ENCODE results near the gene TAC3. TPM values are rescaled to one million over a fixed set of nuclear protein-coding genes. Genes with fewer than 3 reads are reported as not detected.
"Not testable (repeated sequence)": the region's sequence is repeated elsewhere in the genome, so short reads cannot be mapped to it uniquely, and the experiment has no call there.

TAC3 gene
- total RNA-seq, 1 donor from 2014 or later, result not detected

DNA sequence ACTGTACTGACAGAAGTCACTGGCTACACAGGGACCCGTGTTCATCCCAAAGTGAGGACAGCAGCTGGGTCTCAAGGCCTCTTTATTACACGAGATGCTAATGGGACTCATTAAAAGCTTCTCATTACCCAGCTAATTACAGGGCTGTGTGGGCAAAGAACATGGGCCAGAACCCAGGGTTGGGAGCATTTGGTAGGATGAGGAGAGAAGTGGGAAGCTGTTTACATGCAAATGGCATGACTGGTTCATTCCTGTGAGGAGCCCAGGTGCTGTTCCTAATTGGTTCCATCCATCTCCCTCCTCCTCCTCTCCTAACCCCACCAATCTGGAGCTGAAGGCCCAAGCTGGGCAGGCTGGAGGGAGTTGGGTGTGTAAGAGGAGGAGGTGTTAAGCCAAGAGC, 8.9 kb upstream of the TAC3 start:
- intact Hi-C loops (cut with DNase I), result no loop called here
- H3K36me3 ChIP-seq, result no peaks in the 10 kb centered on the region
- no peak overlapping the region for H3K4me3 ChIP-seq
- no peaks in the 10 kb centered on the region for H3K9me3 ChIP-seq
- H3K4me1 ChIP-seq, result no peaks in the 10 kb centered on the region
- TF ChIP-seq, protein P1, sequence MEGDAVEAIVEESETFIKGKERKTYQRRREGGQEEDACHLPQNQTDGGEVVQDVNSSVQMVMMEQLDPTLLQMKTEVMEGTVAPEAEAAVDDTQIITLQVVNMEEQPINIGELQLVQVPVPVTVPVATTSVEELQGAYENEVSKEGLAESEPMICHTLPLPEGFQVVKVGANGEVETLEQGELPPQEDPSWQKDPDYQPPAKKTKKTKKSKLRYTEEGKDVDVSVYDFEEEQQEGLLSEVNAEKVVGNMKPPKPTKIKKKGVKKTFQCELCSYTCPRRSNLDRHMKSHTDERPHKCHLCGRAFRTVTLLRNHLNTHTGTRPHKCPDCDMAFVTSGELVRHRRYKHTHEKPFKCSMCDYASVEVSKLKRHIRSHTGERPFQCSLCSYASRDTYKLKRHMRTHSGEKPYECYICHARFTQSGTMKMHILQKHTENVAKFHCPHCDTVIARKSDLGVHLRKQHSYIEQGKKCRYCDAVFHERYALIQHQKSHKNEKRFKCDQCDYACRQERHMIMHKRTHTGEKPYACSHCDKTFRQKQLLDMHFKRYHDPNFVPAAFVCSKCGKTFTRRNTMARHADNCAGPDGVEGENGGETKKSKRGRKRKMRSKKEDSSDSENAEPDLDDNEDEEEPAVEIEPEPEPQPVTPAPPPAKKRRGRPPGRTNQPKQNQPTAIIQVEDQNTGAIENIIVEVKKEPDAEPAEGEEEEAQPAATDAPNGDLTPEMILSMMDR (IDR thresholded peaks at IDR 0.05), result no peak
- H3K27me3 ChIP-seq, result no peaks in the 10 kb centered on the region
- no peak overlapping the region for H3K27ac ChIP-seq
- no peak for DNase-seq (ENCODE audit: low spot score in 2 of 2)

DNA sequence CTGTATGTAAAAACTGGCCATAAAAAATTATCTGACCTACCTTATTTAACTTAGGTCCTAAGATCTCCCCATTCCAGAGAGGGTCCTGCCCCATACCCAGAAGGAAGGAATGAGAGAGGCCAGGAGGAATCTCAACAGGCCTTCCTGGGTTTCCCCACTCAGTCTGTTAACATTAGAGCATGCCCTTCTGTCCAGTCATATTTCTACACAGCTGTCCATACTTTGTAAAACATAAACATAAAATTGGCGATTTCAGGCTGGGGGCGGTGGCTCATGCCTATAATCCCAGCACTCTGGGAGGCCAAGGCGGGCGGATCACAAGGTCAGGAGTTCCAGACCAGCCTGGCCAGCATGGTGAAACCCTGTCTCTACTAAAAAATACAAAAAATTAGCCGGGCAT, 6.0 kb upstream of the TAC3 start:
- H3K9me3 ChIP-seq; DNase-seq (ENCODE audit: low spot score in 2 of 2); intact Hi-C loops (cut with DNase I); H3K27me3 ChIP-seq; H3K27ac ChIP-seq; H3K36me3 ChIP-seq; H3K4me3 ChIP-seq; H3K4me1 ChIP-seq: not testable (repeated sequence)

DNA sequence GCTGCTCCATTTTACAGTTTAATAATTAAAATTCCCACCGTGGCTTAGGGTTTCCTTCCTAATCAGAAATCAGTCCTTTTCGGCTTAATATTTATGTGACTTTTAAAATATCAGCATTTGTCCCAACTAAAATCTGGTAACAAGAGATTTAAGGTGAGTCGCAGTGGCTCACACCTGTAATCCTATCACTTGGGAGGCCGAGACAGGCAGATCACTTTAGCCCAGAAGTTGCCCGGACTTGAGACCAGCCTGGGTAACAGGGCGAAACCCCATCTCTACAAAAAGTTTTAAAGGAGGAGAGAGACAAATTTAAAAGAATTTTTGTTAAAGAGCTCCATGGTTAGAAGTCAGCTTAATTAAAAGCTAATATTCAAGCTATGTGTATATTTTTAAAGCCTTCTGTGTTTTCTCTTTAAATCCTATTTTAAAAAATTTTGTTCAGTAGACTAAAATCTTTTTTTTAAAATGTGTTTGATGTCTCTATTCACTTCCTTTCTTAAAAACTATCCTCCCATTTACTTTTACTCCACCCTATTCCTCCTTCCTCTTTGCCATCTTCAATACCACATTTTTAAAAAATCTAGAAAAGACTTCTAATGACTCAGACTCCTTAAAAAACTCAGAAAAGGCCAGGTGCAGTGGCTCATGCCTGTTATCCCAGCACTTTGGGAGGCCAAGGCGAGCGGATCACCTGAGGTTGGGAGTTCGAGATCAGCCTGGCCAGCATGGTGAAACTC, 3.8 kb upstream of the TAC3 start:
- intact Hi-C loops (cut with DNase I), result no loop called here
- TF ChIP-seq, protein P1 (IDR thresholded peaks at IDR 0.05), result no peak
- Histone ChIP-seq H3K27ac (no peak overlapping the region), H3K4me3 (no peak overlapping the region), H3K27me3 (no peaks in the 10 kb centered on the region), H3K9me3 (no peaks in the 10 kb centered on the region), H3K4me1 (no peaks in the 10 kb centered on the region), H3K36me3 (no peaks in the 10 kb centered on the region)
- DNase-seq (ENCODE audit: low spot score in 2 of 2), result no peak

GRCh38 chr12:57018906-57019305, 2.6 kb upstream of the TAC3 start:
- intact Hi-C loops (cut with DNase I), result no loop called here
- Histone ChIP-seq H3K4me1 (no peaks in the 10 kb centered on the region), H3K27me3 (peaks cover 4% of the 10 kb centered on the region), H3K36me3 (no peaks in the 10 kb centered on the region), H3K4me3 (no peak overlapping the region), H3K9me3 (no peaks in the 10 kb centered on the region), H3K27ac (no peak overlapping the region)
- DNase-seq (ENCODE audit: low spot score in 2 of 2), result no peak
- TF ChIP-seq, protein P1 (IDR thresholded peaks at IDR 0.05), result no peak

DNA sequence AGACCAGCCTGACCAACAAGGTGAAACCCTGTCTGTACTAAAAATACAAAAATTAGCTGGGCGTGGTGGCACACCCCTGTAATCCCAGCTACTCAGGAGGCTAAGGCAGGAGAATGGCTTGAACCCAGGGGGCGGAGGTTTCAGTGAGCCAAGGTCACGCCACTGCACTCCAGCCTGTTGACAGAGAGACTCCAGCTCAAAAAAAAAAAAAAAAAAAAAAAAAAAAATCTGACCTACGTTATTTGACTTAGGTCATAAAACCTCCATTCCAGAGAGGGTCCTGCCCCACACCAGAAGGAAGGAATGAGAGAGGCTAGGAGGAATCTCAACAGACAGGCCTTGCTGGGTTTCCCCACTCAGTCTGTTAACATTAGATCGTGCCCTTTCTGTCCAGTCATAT, 2.0 kb upstream of the TAC3 start:
- H3K36me3 ChIP-seq; DNase-seq (ENCODE audit: low spot score in 2 of 2); H3K27me3 ChIP-seq; H3K4me1 ChIP-seq; H3K27ac ChIP-seq; H3K4me3 ChIP-seq; H3K9me3 ChIP-seq; intact Hi-C loops (cut with DNase I): not testable (repeated sequence)

DNA sequence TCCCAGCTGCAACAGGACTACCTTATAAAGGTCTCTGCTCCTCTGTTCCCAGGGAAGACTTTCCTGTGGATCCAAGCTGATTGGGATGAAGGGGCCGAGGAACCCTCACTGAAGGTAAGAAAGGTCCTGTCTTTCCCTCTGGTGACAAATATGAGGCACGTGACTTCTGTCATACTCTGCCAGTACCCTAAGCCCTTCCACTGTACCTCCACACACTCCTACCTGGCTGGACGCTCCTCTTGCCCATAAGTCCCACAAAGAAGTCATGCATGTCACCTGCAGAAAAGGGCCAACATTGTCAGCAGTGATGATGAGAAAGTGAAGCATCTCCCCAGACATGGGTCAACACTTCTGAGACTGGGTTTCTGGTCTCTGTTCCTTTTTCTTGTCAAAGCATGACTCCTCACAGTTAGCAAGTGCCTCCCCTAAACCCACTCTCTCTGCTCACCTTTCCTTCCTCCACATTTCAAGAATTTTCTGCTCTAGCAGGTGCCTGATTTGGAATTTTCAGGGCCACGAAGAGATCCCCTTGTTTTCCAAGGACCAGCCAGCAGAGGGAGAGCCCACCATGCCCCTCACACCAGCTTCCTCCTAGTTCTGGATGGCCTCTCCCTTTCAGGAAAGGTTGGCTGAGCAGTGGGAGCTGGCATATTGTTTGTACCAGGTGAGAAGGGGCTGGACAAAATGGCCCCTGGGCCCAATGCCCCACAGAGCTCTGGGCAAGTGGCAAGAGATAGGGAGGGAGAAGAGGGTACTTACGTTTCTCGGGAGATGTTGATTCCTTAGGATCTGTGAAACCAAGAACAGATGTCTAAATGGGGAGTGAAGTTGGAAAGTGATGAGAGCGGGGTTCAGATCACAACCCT, 3.5 kb downstream of the TAC3 start:
- Histone ChIP-seq H3K36me3 (no peaks in the 10 kb centered on the region), H3K27me3 (peaks cover 4% of the 10 kb centered on the region), H3K27ac (no peak overlapping the region), H3K9me3 (no peaks in the 10 kb centered on the region), H3K4me1 (no peaks in the 10 kb centered on the region), H3K4me3 (no peak overlapping the region)
- DNase-seq (ENCODE audit: low spot score in 2 of 2), result no peak
- intact Hi-C loops (cut with DNase I), result no loop called here
- TF ChIP-seq, protein P1 (IDR thresholded peaks at IDR 0.05), result no peak

All from ascending aorta (tissue), 2 donors.